Measurements from ENCODE around the gene NUP153.
A peak's percentile ranks its signal among the peaks of the same experiment; 100 is the strongest.
"Not testable (repeated sequence)": the region's sequence is repeated elsewhere in the genome, so short reads cannot be mapped to it uniquely, and the experiment has no call there.

NUP153 gene

DNA sequence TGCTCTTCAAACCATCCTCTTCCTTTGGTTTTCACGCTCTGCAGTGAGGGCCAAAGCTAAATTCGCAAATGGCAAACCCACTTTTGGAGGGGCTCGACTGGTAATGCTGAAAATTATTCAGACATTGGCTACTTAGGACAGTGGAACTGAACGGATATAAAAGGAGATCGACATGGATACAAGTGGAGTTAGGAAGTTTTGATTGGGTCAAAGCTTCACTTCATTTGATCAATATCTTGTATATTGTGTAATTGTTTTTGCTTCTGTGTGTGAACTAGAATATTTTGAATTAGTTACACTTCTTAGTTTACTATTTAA lies 105.4 kb downstream of the NUP153 start:
- no peaks in the 10 kb centered on the region for H3K27me3 ChIP-seq (ENCODE audit: insufficient read depth, low read length)
- H2AFZ ChIP-seq (ENCODE audit: low read length, unreplicated experiment): peak overlapping the region; percentile 70
- H3K4me3 ChIP-seq (ENCODE audit: low read depth, low read length): peak overlapping the region; percentile 89
- H3K27ac ChIP-seq (ENCODE audit: low read depth, low read length): no peak overlapping the region
- no peaks in the 10 kb centered on the region for H3K4me1 ChIP-seq (ENCODE audit: control insufficient read depth, insufficient read depth, low read length, unreplicated experiment)
- peaks cover 5% of the 10 kb centered on the region for H3K79me2 ChIP-seq (ENCODE audit: control insufficient read depth, insufficient read depth, low read length, unreplicated experiment)
- H3K36me3 ChIP-seq (ENCODE audit: insufficient read depth, low read length): no peaks in the 10 kb centered on the region

DNA sequence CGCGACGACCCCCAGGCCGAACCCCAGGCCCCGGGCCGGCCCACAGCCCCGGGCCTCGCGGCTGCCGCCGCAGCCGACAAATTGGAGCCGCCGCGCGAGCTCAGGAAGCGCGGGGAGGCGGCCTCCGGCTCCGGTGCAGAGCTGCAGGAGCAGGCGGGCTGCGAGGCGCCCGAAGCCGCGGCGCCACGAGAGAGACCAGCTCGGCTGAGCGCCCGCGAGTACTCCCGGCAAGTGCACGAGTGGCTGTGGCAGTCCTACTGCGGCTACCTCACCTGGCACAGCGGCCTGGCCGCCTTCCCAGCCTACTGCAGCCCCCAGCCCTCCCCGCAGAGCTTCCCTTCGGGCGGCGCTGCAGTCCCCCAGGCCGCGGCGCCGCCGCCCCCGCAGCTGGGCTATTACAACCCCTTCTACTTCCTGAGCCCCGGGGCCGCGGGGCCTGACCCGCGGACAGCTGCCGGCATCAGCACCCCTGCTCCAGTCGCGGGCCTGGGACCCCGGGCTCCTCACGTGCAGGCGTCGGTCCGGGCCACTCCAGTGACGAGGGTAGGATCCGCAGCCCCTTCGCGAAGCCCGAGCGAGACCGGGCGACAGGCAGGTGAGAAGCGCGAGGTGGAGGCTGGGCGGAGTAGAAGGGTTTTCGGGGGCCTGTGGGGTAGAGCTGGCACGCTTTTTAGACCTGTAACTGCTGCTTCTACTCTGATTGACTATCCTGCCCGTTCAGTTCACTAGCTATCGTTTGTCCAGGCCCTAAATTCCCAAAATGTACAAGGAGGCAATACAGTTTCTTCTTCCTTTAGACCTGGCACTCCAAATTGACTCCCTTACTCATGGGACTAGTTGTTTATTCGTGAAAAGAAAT lies 106.0 kb downstream of the NUP153 start:
- no peaks in the 10 kb centered on the region for H3K27me3 ChIP-seq (ENCODE audit: insufficient read depth, low read length)
- H2AFZ ChIP-seq (ENCODE audit: low read length, unreplicated experiment): peak overlapping the region; percentile 70
- no peaks in the 10 kb centered on the region for H3K36me3 ChIP-seq (ENCODE audit: insufficient read depth, low read length)
- H3K27ac ChIP-seq (ENCODE audit: low read depth, low read length): no peak overlapping the region
- H3K4me1 ChIP-seq (ENCODE audit: control insufficient read depth, insufficient read depth, low read length, unreplicated experiment): no peaks in the 10 kb centered on the region
- peaks cover 5% of the 10 kb centered on the region for H3K79me2 ChIP-seq (ENCODE audit: control insufficient read depth, insufficient read depth, low read length, unreplicated experiment)
- H3K4me3 ChIP-seq (ENCODE audit: low read depth, low read length): peak overlapping the region; percentile 89

- H3K27ac ChIP-seq (ENCODE audit: low read depth, low read length): no peak within 1 kb of the TSS
- peaks cover 5% of the 10 kb centered on the region for H3K79me2 ChIP-seq (ENCODE audit: control insufficient read depth, insufficient read depth, low read length, unreplicated experiment)
- H3K27me3 ChIP-seq (ENCODE audit: insufficient read depth, low read length): no peaks in the 10 kb centered on the region
- peak within 1 kb of the TSS; percentile 95 for H2AFZ ChIP-seq (ENCODE audit: low read length, unreplicated experiment)
- H3K4me1 ChIP-seq (ENCODE audit: control insufficient read depth, insufficient read depth, low read length, unreplicated experiment): no peaks in the 10 kb centered on the region
- H3K4me3 ChIP-seq (ENCODE audit: low read depth, low read length): peak within 1 kb of the TSS; percentile 89
- no peaks in the 10 kb centered on the region for H3K36me3 ChIP-seq (ENCODE audit: insufficient read depth, low read length)
Observed at GRCh38 chr6:17599877-17600526, 106.7 kb downstream of the NUP153 start, which contains the start of gene FAM8A1. FAM8A1 (plus strand) TSS chr6:17600302; CDS start chr6:17600410, 108 bp downstream.

DNA sequence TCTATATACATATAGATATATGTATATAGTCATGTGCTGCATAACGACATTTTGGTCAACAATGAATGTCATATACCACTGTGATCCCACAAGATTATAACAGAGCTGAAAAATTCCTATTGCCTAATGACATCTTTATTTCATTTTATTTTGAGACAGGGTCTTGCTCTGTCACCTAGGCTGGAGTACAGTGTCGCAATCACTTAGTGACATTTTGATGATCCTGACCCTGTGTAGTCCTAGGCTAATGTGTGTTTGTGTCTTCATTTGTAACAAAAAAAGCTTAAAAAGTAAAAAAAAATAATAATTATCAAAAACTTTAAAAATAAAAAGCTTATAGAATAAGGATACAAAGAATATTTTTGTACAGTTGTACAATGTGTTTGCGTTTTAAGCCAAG lies 110.6 kb downstream of the NUP153 start:
- H3K27ac ChIP-seq (ENCODE audit: low read depth, low read length): no peak overlapping the region

DNA sequence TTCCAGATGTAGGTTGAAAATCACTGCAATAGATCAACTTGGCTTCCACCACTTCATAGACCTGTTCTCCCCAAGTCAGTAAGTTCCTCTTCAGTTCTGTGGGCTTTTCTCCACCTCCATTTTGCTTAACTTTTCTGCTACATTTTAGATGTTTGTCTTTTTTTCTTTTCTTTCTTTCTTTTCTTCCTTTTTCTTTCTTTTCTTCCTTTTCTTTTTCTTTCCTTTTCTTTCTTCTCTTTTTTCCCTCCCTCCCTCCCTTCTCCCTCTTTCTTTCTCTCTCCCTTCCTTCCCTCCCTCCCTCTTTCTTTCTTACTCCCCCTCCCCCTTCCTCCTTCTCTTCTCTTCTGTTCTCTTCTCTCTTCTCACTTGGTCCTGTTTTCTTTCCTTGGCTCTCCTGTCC lies 113.5 kb downstream of the NUP153 start:
- H3K4me3 ChIP-seq (ENCODE audit: low read depth, low read length): no peak overlapping the region
- no peaks in the 10 kb centered on the region for H3K27me3 ChIP-seq (ENCODE audit: insufficient read depth, low read length)
- H3K79me2 ChIP-seq (ENCODE audit: control insufficient read depth, insufficient read depth, low read length, unreplicated experiment): no peaks in the 10 kb centered on the region
- no peaks in the 10 kb centered on the region for H3K36me3 ChIP-seq (ENCODE audit: insufficient read depth, low read length)
- H2AFZ ChIP-seq (ENCODE audit: low read length, unreplicated experiment): no peak overlapping the region
- no peak overlapping the region for H3K27ac ChIP-seq (ENCODE audit: low read depth, low read length)
- no peaks in the 10 kb centered on the region for H3K4me1 ChIP-seq (ENCODE audit: control insufficient read depth, insufficient read depth, low read length, unreplicated experiment)

More for the DNA sequence above, 110.6 kb downstream of the NUP153 start:
- Histone ChIP-seq H3K27me3 (ENCODE audit: insufficient read depth, low read length) (no peaks in the 10 kb centered on the region), H3K36me3 (ENCODE audit: insufficient read depth, low read length) (no peaks in the 10 kb centered on the region), H2AFZ (ENCODE audit: low read length, unreplicated experiment) (no peak overlapping the region), H3K4me3 (ENCODE audit: low read depth, low read length) (no peak overlapping the region), H3K4me1 (ENCODE audit: control insufficient read depth, insufficient read depth, low read length, unreplicated experiment) (no peaks in the 10 kb centered on the region), H3K79me2 (ENCODE audit: control insufficient read depth, insufficient read depth, low read length, unreplicated experiment) (peaks cover 2% of the 10 kb centered on the region)

- no peak overlapping the region for H3K27ac ChIP-seq (ENCODE audit: low read depth, low read length)
- H3K4me3 ChIP-seq (ENCODE audit: low read depth, low read length): no peak overlapping the region
- no peaks in the 10 kb centered on the region for H3K4me1 ChIP-seq (ENCODE audit: control insufficient read depth, insufficient read depth, low read length, unreplicated experiment)
- H3K36me3 ChIP-seq (ENCODE audit: insufficient read depth, low read length): no peaks in the 10 kb centered on the region
- no peaks in the 10 kb centered on the region for H3K79me2 ChIP-seq (ENCODE audit: control insufficient read depth, insufficient read depth, low read length, unreplicated experiment)
- no peaks in the 10 kb centered on the region for H3K27me3 ChIP-seq (ENCODE audit: insufficient read depth, low read length)
- H2AFZ ChIP-seq (ENCODE audit: low read length, unreplicated experiment): no peak overlapping the region
Observed at GRCh38 chr6:17591287-17591686, 115.4 kb downstream of the NUP153 start.

GRCh38 chr6:17589406-17590096 lies 117.2 kb downstream of the NUP153 start:
- H3K36me3 ChIP-seq (ENCODE audit: insufficient read depth, low read length): no peaks in the 10 kb centered on the region
- H3K4me3 ChIP-seq (ENCODE audit: low read depth, low read length): no peak overlapping the region
- H2AFZ ChIP-seq (ENCODE audit: low read length, unreplicated experiment): no peak overlapping the region
- H3K27ac ChIP-seq (ENCODE audit: low read depth, low read length): no peak overlapping the region
- no peaks in the 10 kb centered on the region for H3K27me3 ChIP-seq (ENCODE audit: insufficient read depth, low read length)
- no peaks in the 10 kb centered on the region for H3K79me2 ChIP-seq (ENCODE audit: control insufficient read depth, insufficient read depth, low read length, unreplicated experiment)
- H3K4me1 ChIP-seq (ENCODE audit: control insufficient read depth, insufficient read depth, low read length, unreplicated experiment): no peaks in the 10 kb centered on the region

DNA sequence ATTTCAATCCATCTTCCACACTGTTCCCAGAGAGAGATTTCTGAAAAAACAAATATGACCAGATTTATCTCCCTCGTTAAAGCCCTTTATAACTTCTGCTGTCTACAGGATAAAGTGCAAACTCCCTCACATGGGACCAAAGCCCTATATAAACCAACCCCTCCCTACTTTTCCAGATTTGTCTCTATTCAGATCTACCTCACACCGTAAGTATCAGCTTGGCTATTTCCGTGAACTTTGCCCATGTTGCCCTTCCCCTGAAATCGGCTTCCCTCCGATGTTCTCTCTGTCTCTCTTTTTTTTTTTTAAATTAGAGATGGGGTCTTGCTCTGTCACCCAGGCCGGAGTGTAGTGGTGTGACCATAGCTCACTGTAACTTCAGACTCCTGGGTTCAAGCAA lies 118.7 kb downstream of the NUP153 start:
- H3K27me3 ChIP-seq (ENCODE audit: insufficient read depth, low read length): no peaks in the 10 kb centered on the region
- no peak overlapping the region for H3K27ac ChIP-seq (ENCODE audit: low read depth, low read length)
- no peak overlapping the region for H3K4me3 ChIP-seq (ENCODE audit: low read depth, low read length)
- H2AFZ ChIP-seq (ENCODE audit: low read length, unreplicated experiment): no peak overlapping the region
- no peaks in the 10 kb centered on the region for H3K36me3 ChIP-seq (ENCODE audit: insufficient read depth, low read length)
- H3K79me2 ChIP-seq (ENCODE audit: control insufficient read depth, insufficient read depth, low read length, unreplicated experiment): no peaks in the 10 kb centered on the region
- peaks cover 3% of the 10 kb centered on the region for H3K4me1 ChIP-seq (ENCODE audit: control insufficient read depth, insufficient read depth, low read length, unreplicated experiment)

GRCh38 chr6:17586623-17587022 lies 120.1 kb downstream of the NUP153 start:
- not testable (repeated sequence) for H2AFZ ChIP-seq (ENCODE audit: low read length, unreplicated experiment); H3K36me3 ChIP-seq (ENCODE audit: insufficient read depth, low read length); H3K79me2 ChIP-seq (ENCODE audit: control insufficient read depth, insufficient read depth, low read length, unreplicated experiment); H3K27ac ChIP-seq (ENCODE audit: low read depth, low read length); H3K27me3 ChIP-seq (ENCODE audit: insufficient read depth, low read length); H3K4me1 ChIP-seq (ENCODE audit: control insufficient read depth, insufficient read depth, low read length, unreplicated experiment); H3K4me3 ChIP-seq (ENCODE audit: low read depth, low read length)

DNA sequence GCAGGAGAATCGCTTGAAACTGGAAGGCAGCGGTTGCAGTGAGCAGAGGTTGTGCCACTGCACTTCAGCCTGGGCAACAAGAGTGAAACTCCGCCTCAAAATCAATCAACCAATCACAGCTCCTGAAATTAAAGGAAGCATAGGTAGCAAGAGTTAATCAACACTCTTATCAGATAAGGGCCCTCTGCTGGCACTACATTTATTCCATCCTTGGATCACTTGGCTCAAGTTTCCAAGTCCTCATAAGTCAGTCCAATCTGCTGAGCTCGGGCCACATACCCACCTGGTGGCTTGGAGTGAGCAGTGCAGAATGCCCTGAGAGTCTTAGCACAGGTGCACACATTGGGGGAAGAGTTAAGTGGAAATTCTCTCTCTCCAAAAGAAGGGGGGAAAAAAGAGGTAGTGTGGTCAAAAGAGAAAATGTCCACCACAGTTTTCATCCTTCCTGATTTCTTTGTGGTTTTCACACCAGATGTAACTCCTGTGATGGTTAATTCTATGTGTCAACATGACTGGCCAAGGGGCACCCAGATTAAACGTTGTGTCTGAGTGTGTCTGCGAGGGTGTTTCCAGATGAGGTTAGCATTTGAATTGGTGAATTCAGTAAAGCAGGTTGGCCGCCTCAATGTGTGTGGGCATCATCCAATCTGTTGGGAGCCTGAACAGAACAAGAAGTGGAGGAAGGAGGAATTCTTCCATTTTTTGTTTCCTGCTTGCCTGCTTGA lies 120.8 kb downstream of the NUP153 start:
- Histone ChIP-seq H3K36me3 (ENCODE audit: insufficient read depth, low read length) (no peaks in the 10 kb centered on the region), H3K4me3 (ENCODE audit: low read depth, low read length) (no peak overlapping the region), H3K79me2 (ENCODE audit: control insufficient read depth, insufficient read depth, low read length, unreplicated experiment) (no peaks in the 10 kb centered on the region), H3K4me1 (ENCODE audit: control insufficient read depth, insufficient read depth, low read length, unreplicated experiment) (peaks cover 3% of the 10 kb centered on the region), H3K27me3 (ENCODE audit: insufficient read depth, low read length) (no peaks in the 10 kb centered on the region), H3K27ac (ENCODE audit: low read depth, low read length) (no peak overlapping the region), H2AFZ (ENCODE audit: low read length, unreplicated experiment) (no peak overlapping the region)

Measured in ACC112 (cell line).